Osteoblast (primary cell): ENCODE measurements around the gene ARID3A. TPM values are rescaled to one million over a fixed set of nuclear protein-coding genes. Genes with fewer than 3 reads are reported as not detected.
A peak's percentile ranks its signal among the peaks of the same experiment; 100 is the strongest.

ENCODE experiments used
- DNase-seq: peaks from one replicate; pipeline ENCODE4 v3.0.0; 2011; ENCODE audit warnings: low spot score, mixed read lengths; ENCODE audit not compliant: insufficient read length; ENCODE audit errors: missing footprints
- H2AFZ ChIP-seq: 2 replicates; pipeline ENCODE4 v1.6.0; 2011; ENCODE audit warnings: mild to moderate bottlenecking, low read length
- H3K27ac ChIP-seq: 2 replicates; pipeline ENCODE4 v1.5.1; 2011; ENCODE audit warnings: mild to moderate bottlenecking, low read depth, low read length, moderate library complexity
- H3K27me3 ChIP-seq: 2 replicates; pipeline ENCODE4 v1.6.0; 2012; ENCODE audit warnings: mild to moderate bottlenecking, control low read depth, inconsistent platforms, low read length, moderate library complexity; ENCODE audit not compliant: insufficient read depth
- H3K36me3 ChIP-seq: 2 replicates; pipeline ENCODE4 v1.5.1; 2011; ENCODE audit warnings: mild to moderate bottlenecking, low read length, control low read depth, moderate library complexity; ENCODE audit not compliant: insufficient read depth
- H3K4me1 ChIP-seq: 2 replicates; pipeline ENCODE4 v1.5.1; 2011; ENCODE audit warnings: mild to moderate bottlenecking, low read length, control low read depth, moderate library complexity; ENCODE audit not compliant: insufficient read depth
- H3K4me2 ChIP-seq: 2 replicates; pipeline ENCODE4 v1.6.0; 2011; ENCODE audit warnings: mild to moderate bottlenecking, low read length; ENCODE audit not compliant: insufficient read depth
- H3K4me3 ChIP-seq: fragments of 200-600 bp; sonication (generic); 3 replicates; pipeline ENCODE4 v1.5.1; 2012; ENCODE audit warnings: mild to moderate bottlenecking, low read length, inconsistent platforms; ENCODE audit not compliant: insufficient read depth
- H3K79me2 ChIP-seq: 2 replicates; pipeline ENCODE4 v1.6.0; 2012; ENCODE audit warnings: mild to moderate bottlenecking, low read length, control low read depth, inconsistent platforms; ENCODE audit not compliant: insufficient read depth
- H3K9me3 ChIP-seq: 2 replicates; pipeline ENCODE4 v1.5.1; 2011; ENCODE audit warnings: low read depth, low read length, control low read depth
- H4K20me1 ChIP-seq: 2 replicates; pipeline ENCODE4 v1.6.0; 2012; ENCODE audit warnings: mild to moderate bottlenecking, low read length, control low read depth; ENCODE audit not compliant: insufficient read depth
- CTCF ChIP-seq: IDR thresholded peaks from 2 replicates; pipeline ENCODE4 v1.5.1; 2011; ENCODE audit warnings: mild to moderate bottlenecking, low read depth, low read length, moderate library complexity; ENCODE audit errors: extremely low read depth
- total RNA-seq: library from RNA; depleted of rRNA; stranded (reverse); fragments of >200 nt; gene quantifications from 2 replicates; pipeline ENCODE4 v1.2.3, GENCODE V29; 2012

The ARID3A gene
- total RNA-seq, 1 donor, result 21.7 TPM

- DNase-seq, result peak; percentile 87
- no peaks in the 10 kb centered on the region for H3K36me3 ChIP-seq
- no peaks in the 10 kb centered on the region for H3K9me3 ChIP-seq
- H3K27ac ChIP-seq, result no peak overlapping the region
- TF ChIP-seq CTCF, result no peak
- H2AFZ ChIP-seq, result no peak overlapping the region
- H4K20me1 ChIP-seq, result no peaks in the 10 kb centered on the region
- peaks cover 10% of the 10 kb centered on the region for H3K4me1 ChIP-seq
- H3K4me2 ChIP-seq, result no peak overlapping the region
- no peak overlapping the region for H3K4me3 ChIP-seq
- peaks cover 41% of the 10 kb centered on the region for H3K27me3 ChIP-seq
- H3K79me2 ChIP-seq, result no peaks in the 10 kb centered on the region
Measured at GRCh38 chr19:920051-920864, 5.6 kb upstream of the ARID3A start.

- H3K4me3 ChIP-seq, result peak overlapping the region; percentile 87
- H3K9me3 ChIP-seq, result no peaks in the 10 kb centered on the region
- H3K36me3 ChIP-seq, result no peaks in the 10 kb centered on the region
- peaks cover 10% of the 10 kb centered on the region for H3K4me1 ChIP-seq
- H2AFZ ChIP-seq, result peak overlapping the region; percentile 90
- peak; percentile 92 for DNase-seq
- peak overlapping the region; percentile 88 for H3K4me2 ChIP-seq
- peaks cover 3% of the 10 kb centered on the region for H4K20me1 ChIP-seq
- H3K27me3 ChIP-seq, result peaks cover 15% of the 10 kb centered on the region
- peak overlapping the region; percentile 78 for H3K27ac ChIP-seq
- TF ChIP-seq CTCF, result no peak
- H3K79me2 ChIP-seq, result peaks cover 20% of the 10 kb centered on the region
Measured at GRCh38 chr19:924553-925086, 1.2 kb upstream of the ARID3A start.

GRCh38 chr19:925087-925525 lies 729 bp upstream of the ARID3A start:
- peaks cover 10% of the 10 kb centered on the region for H3K4me1 ChIP-seq
- no peaks in the 10 kb centered on the region for H3K9me3 ChIP-seq
- peak; percentile 99 for DNase-seq
- no peaks in the 10 kb centered on the region for H3K36me3 ChIP-seq
- peaks cover 20% of the 10 kb centered on the region for H3K79me2 ChIP-seq
- peaks cover 10% of the 10 kb centered on the region for H3K27me3 ChIP-seq
- peak overlapping the region; percentile 78 for H3K27ac ChIP-seq
- no peak for TF ChIP-seq CTCF
- H3K4me3 ChIP-seq, result peak overlapping the region; percentile 87
- peaks cover 3% of the 10 kb centered on the region for H4K20me1 ChIP-seq
- H2AFZ ChIP-seq, result peak overlapping the region; percentile 90
- peak overlapping the region; percentile 88 for H3K4me2 ChIP-seq

- Histone ChIP-seq H3K4me2 (peak overlapping the region; percentile 76), H3K4me1 (peaks cover 10% of the 10 kb centered on the region), H4K20me1 (peaks cover 3% of the 10 kb centered on the region), H3K27me3 (peaks cover 1% of the 10 kb centered on the region), H3K9me3 (no peaks in the 10 kb centered on the region), H3K27ac (peak overlapping the region; percentile 28), H3K79me2 (peaks cover 20% of the 10 kb centered on the region), H3K4me3 (peak overlapping the region; percentile 87), H3K36me3 (no peaks in the 10 kb centered on the region), H2AFZ (no peak overlapping the region)
- peak; percentile 99 for DNase-seq
- no peak for TF ChIP-seq CTCF
Measured at GRCh38 chr19:926323-926588, 421 bp downstream of the ARID3A start.
